HG03342 (cell line): Measurements from ENCODE around the gene ANKRD11.
A peak's percentile ranks its signal among the peaks of the same experiment; 100 is the strongest.
"Not testable (repeated sequence)": the region's sequence is repeated elsewhere in the genome, so short reads cannot be mapped to it uniquely, and the experiment has no call there.

Source experiments
- ATAC-seq: cut with Tn5 transposase; IDR thresholded peaks from one replicate; pipeline ENCODE4 v1.9.1; 2021; ENCODE audit warnings: mild to moderate bottlenecking, moderate library complexity; ENCODE audit not compliant: unreplicated experiment

ANKRD11 gene

DNA sequence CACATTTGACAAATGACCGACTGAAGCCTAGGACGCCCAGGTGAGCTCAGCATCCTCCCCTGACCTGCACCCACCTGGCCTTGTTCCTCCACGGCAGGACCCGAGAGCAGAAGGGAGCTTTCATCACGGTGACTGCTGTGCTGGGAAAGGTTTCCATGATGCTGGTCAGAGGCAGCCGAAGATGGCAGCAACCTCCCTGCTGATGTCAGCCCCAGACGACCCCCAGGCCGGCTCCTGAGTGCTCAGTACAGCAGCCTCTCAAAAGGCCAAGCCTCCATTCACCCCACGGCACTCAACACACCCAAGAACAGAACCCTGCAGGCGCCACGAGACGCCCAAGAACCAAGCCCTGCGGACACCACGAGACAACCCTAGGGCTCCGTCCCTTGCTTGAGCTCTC is 119.8 kb downstream of the ANKRD11 start:
- no peak for ATAC-seq

DNA sequence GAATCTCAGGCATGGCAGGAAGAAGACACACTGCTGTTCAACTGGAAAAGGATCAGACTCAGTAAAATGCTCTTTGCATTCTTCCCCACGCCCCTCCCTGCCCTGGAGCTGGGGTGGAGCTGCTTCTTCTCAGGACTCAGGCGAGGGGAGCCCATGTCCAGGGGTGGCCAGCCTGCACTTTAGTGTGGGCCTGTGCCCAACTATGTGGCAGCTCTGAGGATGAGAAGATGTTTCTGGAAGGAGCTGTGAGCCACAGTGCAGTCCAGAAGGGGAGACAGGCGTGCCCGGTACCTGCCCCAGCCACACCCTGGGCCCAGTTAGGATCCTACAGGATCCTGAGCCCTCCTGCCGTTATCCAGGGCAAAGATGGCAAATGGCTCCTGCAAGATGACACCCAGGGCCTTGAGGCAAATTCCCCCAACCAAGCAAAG is 120.3 kb downstream of the ANKRD11 start:
- no peak for ATAC-seq

DNA sequence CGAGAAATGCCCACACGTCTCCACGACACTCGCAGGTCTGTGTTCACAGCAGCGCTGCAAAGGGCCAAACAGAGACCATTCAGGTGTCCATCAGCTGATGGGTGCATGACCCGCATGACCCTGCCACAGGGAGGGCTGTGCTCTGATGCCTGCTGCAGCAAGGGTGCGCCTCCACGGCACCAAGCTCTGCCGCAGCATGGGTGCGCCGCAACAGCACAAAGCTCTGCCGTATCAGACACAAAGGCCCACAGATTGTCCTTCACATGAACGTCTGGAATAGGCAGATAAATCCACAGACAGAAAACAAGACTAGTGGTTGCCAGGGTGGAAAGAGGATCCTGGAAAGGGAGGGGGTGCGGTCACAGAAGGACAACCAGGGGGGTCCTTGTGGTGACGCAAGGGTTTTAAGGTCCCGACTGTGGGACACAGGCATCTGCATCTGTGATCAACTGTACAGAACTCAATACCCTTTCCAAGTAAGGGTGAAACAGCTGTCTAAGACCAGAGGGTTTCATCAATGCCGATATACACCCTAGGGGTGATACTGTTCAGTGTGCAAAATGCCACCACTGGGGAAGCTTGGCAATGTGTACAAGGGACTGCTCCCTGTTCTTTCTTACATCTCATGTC is 121.0 kb downstream of the ANKRD11 start:
- ATAC-seq, result no peak

DNA sequence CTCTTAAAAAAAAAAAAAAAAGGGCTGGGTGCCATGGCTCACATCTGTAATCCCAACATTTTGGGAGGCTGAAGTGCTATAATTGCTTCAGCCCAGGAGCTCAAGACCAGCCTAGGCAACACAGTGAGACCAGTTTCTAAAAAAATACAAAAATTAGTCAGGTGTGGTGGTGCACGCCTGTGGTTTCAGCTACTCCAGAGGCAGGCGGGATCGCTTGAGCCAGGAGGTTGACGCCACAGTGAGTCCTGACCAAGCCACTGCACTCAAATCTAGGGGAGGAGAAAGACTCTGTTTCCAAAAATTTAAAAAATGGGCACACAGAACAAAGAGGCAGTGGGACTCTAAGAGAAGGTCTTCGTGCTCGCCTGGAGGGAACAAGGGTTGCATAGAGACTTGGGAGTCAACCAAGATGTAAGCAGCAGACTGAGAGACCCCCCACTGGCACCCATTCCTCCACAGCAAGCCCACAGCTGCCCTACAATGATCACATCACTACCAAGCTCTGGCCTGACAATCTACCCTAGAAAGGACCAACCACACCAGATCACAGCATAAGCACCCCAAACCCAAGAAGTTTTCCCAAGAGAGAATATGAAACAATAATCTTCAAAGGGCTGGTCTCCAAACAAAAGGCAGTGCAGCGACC is 121.6 kb downstream of the ANKRD11 start:
- ATAC-seq, result no peak

DNA sequence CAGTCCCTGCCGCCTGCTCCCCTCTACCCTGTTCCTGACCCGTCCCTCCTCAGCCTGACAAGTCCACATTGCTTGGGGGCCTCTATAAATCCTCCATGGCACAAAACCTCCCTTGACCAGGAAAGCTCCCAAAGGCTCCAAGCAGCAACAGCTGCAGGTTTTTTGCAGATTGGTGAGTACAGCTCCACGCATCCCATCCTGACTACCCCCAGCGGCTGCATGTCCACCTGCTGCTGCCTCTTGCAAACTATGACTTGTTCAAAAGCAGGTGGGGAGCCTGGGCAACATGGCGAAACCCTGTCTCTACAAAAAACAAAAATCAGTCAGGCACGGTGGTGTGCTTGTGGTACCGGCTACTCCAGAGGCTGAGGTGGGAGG is 122.8 kb downstream of the ANKRD11 start:
- ATAC-seq, result no peak

DNA sequence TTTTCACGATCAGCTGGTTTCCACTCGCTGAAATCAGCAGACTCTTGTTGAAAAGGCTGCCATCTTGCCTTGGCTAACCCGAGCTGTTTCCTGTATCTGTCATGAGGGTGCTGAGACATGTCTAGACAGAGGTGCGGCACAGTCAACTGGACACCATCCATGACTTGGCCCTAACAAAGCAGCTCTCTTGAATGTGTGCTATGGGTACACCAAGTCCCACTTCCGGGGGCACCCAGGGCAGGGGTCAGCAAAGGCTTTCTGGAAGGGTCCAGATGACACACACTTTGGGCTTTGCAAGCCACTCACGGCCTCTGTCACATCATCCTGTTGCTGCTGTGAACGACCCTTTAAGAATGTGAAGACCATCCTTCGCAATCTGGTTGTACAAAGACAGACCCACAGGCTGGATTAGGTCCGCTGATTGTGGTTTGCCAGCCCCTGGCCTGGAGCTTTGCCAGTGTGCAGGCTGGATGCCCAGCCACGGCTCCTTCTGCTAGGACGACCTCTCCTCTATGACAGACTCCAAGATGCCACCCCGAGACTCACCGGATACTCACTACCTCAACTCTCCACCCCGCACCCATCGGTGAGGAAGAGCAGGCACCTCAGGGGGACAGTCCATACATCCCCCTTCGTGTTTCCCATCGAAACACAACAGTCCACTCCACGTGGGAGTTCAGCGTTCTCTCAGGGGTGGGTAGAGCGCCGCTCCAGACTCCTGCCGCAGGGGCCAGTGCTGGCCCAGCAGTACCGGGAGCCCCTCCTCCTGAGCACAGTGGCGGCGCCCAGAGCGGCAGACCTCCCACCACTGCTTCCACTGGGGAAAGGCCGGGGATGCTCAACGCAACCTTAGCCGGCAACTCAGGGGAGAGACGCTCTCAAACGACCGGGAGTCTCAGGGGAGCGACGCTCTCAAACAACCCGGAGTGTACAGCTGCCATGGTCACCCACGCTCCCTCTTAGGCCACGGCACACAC is 123.5 kb downstream of the ANKRD11 start:
- no peak for ATAC-seq

DNA sequence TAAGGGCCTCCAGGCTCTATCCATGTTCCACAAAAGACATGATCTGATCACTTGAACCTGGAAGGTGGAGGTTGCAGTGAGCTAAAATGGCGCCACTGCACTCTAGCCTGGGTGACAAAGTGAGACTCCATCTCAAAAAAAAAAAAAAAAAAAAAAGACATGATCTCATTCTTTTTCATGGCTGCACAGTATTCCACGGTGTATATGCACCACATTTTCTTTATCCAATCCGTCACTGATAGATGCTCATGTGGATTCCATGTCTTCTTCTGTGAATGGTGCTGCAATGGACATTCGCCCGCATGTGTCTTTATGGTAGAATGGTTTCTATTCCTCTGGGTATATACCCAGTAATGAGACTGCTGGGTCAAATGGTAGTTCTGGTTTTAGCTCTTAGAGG is 124.4 kb downstream of the ANKRD11 start:
- no peak for ATAC-seq

DNA sequence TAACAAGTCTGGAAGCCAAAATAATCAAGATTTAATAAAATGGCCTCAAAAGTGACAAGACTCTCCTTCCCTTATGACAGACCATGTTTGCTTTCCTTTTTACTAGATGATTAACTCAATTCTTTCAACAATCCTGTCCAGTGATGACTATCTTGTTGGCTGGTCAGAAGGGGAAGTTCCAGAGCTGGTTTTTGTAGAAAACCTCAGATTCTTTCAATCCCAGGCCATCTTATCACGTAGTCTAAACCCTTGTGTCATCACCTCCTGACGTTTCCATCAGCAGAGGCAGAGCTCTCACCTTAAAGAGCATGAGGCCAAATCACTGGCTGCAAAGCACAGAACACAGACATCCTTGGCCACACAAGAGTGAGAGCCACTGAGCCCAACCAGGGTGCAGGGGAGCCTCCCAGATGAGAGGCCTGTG is 125.3 kb downstream of the ANKRD11 start:
- ATAC-seq, result no peak

DNA sequence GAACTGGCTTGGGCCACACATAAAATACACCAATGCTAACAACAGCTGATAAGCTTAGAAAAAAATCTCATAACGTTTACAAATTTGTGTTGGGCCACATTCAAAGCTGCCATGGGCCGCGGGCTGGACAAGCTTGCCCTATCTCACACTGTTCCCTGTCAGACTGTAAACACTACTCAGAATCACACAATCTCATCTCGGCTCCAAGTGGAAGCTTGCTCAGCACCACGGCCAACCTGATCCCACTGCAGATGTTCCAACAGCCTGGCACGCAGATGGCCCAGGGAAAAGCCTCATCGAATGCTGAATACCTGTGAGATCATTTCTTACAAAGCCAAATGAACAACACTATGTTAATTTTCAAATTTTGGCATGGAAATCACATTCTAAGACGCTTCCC is 125.8 kb downstream of the ANKRD11 start:
- ATAC-seq, result no peak

DNA sequence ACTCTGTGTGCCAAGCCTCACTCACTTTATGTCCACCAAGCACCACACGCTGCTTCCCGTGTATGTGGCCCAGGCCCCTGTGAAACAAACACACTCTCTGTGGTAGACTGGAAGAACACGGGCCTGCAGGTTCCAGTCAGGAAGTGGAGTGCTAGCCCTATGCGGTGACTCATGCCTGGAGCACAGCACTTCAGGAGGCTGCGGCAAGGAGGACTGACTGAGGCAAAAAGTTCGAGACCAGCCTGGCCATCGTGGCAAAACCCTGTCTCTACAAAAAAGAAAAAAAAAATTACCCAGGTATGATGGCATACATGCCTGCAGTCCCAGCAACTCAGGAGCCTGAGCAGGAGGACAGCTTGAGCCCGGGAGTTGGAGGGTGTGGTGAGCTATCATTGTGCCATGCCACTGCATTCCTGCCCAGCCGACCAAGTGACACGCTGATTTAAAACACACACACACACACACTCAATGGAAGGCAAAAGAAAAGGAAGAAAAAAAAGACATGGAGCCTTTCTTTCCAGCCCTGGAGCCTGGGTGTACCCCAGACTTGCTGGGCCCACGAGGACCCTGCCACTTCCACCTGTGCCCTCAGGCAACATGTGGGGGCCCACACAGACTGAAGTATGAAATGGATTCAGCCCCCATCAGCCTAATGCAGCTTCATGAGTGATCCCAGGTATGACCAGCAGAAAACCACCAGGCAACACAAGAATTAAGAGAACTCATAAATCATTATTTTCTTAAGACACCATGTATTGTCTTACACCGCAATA is 126.6 kb downstream of the ANKRD11 start:
- ATAC-seq, result no peak

DNA sequence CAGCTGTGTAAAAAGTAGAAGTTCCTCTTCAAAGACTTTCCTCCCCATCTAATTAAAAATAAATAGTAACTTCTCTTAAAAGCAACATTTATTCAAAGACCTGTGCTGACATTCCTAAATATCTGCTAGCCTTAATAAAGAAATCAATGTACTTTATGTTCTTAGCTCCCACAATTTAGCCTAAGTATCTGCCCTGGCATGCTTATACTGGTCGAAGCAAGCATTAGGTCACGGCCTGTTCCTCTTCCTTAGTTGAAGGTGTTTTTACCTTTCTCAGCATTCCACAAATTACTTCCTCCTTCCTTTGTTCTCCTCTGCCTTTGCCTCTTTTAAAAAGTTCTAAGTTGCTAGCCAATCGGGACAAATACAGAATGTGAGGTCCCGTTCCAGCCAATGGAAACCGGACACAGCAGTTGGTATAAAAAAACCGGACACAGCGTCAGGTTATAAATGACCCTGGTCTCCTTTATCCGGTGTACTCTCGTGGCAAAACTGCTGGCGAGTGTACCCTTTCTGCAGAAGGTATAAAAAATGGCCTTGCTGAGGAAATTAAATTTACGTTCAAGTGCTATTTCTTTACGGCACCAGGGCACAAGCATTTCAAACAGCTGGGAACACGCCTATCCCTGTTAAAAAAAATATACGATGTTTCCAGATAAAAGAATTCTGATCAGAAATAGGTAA is 127.7 kb downstream of the ANKRD11 start:
- not testable (repeated sequence) for ATAC-seq

DNA sequence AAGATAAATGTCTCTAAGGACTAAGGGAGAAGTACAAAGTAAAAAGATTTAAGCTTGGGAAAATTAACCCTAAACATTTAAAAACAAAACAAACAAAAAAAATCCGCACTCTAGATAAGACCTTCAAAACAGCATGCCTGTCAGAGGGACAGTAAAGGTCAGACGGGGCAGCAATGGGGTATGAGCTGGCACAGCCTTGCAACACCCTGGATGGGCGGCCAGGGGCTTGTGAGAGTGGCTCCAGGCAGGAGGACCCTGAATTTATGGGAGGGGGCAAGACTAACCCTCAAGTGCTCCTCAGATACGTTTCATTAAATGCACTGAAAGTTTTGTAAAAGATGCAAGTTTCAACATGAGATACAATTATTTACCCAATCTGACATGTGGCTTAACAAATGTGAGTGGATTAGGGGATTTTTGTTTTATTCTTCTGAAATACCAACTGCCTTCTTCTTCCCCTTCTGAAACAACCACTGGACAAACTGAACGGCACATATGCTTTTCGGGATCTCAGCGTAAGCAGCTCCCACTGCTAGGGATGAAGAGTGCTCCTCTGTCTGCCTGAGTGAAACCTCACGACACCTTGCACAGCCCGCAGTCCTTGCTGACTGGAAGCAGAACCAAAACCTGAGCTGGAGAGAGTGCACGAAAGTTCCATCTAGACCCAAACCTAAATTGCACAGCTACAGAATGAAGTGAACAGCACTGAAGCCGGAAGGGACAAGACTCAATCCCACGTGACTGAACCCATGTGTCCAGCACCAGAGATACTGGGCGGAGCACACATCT is 128.4 kb downstream of the ANKRD11 start:
- peak; percentile 53 for ATAC-seq

DNA sequence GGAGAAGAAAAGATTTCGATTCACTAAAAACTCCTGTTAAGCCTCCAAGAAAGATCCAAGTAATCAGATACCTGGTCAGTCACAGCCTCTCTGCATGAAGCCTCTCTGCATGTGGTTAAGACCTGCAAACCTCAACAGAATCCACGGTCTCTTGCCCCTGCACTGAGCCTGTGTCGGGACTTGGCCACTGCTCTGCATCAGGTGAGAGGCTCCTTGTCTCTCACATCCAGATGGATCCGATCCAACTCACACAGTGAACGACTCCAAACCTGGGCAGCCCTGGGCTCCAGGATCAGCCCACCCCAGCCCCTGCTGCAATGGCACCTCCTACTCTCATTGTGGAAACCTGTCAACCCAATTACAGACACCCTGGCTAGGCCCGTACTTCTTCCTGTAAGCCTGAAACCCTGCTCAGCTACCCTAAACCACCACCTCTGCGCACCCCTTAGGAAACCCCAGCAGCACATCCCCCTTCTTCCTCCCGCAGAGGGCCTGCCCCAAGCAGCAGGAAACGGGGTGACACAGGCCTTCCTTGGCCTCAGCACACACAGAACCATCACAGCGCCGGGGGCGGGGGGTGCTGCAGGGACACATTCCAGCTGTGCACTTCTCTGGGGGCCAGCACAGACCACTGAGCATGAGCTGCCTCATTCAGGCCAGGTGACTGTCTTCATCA is 129.5 kb downstream of the ANKRD11 start:
- no peak for ATAC-seq

DNA sequence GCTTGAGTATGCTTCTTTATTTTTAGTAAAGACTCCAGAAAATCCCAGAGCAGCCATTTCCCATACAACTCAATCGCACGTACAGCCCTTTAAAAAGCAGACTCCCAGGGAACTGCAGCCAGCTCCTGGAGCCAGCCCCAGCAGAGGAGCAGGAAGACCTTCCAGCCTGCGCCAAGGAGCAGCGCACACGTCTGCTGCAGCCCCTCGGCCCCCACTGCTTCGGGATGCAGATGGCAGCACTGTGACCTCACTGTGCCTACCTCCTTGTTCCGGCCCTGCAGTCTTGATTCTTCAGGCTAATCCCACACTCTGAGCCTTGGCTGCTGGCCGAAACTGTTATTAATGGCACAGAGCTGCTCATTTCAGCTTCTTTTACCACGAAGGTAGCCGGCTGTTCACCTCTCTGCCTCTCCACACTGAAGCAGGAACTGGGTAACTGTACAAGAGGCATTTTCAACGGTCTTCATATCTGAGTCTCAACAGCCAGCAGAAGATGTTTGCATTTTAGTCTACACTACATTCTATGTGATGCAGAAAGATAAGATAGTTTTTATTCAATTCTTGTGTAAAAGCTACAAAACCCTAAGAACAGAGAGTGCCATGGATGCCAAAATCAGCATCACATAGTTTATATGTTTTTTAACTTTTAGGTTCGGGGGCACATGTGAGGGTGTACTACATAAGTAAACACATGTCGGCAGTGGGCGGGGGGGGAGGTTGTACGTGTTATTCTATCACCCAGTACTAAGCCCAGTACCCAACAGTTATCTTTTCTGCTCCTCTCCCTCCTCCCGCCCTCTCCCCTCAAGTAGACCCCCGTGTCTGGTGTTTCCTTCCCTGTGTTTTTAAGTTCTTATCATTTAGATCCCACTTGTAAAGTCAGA is 130.9 kb downstream of the ANKRD11 start:
- no peak for ATAC-seq

DNA sequence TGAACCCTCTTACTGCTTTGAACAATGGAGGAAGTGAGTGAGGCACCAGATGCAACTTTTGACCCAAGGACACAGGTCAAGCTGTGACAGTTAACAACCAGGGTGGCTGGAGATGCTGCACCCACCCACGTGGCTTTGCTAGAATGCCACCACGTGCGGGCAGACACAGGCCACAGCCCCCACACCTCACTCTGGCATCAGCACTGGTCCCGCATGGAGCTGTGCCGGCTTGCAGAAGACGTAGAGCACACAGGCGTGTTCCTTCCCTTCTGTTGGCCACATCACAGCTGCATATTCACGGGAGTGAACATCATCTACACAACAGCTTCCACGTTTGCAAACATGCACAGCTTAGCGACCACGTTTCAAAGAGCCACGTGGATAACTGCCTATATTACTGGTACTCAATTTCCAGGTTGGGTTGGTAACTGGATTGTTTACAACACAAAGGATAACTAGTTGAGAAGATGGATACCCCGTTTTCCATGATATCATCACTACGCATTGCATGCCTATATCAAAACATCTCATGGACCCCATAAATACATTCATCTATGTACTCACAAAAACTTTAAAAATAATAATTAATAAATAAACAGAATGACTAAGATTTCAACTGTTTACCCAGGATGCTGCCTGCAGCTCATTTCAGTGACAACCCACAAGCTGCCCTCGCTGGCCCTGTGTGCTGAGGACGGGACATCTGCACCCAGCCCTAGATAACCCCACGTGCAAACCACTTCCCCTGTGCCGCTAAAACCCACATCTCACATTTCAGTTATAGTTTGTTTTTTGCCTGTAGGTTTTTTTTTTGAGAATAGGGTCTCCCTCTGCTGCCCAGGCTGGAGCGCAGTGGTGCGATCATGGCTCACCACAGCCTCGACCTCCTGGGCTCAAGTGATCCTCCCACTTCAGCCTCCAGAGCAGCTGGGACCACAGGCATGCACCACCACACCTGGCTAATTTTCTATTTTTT is 132.0 kb downstream of the ANKRD11 start:
- no peak for ATAC-seq

DNA sequence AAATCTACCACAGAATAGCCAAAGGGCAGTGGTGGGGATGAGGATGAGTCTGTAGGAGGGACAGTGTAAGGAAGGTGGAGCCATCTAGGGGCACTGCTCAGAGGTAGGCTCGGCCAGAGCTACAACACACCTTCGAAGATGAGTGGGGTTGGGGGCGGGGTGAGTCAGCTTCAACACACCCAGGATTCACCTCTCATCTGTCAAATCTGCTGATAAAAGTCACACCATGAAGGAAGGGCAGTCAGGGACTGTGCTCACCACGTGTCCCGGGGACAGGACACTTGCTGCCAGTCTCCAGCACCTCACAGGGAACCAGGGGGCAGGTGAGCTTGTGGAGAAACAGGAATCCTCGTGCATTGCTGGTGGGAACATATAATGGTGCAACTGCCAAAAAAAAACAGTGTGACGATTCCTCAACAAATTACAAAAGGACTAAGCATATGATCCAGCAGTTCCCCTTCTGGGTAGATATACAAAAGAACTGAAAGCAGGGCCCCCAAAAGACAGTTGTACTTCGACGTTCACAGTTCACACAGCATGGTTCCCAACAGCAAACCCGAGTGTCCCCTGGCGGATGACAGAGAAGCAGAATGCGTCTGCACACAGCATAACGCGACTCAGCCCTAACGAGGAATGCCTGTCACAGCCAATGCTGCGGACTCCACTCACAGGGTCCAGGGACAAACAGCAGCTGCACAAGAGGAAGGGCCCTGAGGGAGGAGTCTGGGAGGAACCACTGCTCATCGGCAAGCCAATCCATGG is 133.1 kb downstream of the ANKRD11 start:
- no peak for ATAC-seq
